Measurements from ENCODE around the gene DNAJA3. TPM values are rescaled to one million over a fixed set of nuclear protein-coding genes. Genes with fewer than 3 reads are reported as not detected.

DNAJA3 gene
- total and polyA plus RNA-seq, 9 of the 15 experiments (the other 6 are each of a cell fraction or from before 2014, with no cell fraction given): 8.1 to 105 (median 79.0) TPM

GRCh38 chr16:4474192-4474961 is 48.7 kb downstream of the DNAJA3 start, which contains the start of gene NMRAL1 (continued):
- TF ChIP-seq BRF2 (IDR thresholded peaks at IDR 0.05; ENCODE audit: borderline replicate concordance, insufficient read depth, insufficient read length) (no peak), GABPB2 (CRISPR knock-in tag; conservative IDR thresholded peaks at IDR 0.05) (no peak), RBM17 (IDR thresholded peaks at IDR 0.05; ENCODE audit: borderline replicate concordance, low read depth, low read length) (no peak), ZNF274 (IDR thresholded peaks at IDR 0.05; ENCODE audit: borderline replicate concordance, low read depth, low read length) (no peak), THRAP3 (IDR thresholded peaks at IDR 0.05; ENCODE audit: borderline replicate concordance) (no peak), NFYB (IDR thresholded peaks at IDR 0.05; ENCODE audit: extremely low read depth, insufficient read length) (peak; percentile 45), HMBOX1 (IDR thresholded peaks at IDR 0.05) (peak; percentile 63; the same call in 1 of the 2 replicates), E4F1 (CRISPR knock-in tag; IDR thresholded peaks at IDR 0.05; ENCODE audit: borderline replicate concordance) (no peak), RBM25 (IDR thresholded peaks at IDR 0.05; ENCODE audit: low read depth, low read length, severe bottlenecking) (peak; percentile 76), FOXM1 (IDR thresholded peaks at IDR 0.05; ENCODE audit: low read depth) (no peak), FOXM1 (CRISPR knock-in tag; IDR thresholded peaks at IDR 0.05; ENCODE audit: low read depth) (no peak), MXI1 (IDR thresholded peaks at IDR 0.05; ENCODE audit: low read depth, low read length) (peak; percentile 89), USF1 (CRISPR knock-in tag; IDR thresholded peaks at IDR 0.05) (peak; percentile 93), ZNF398 (CRISPR knock-in tag; IDR thresholded peaks at IDR 0.05) (no peak), HES1 (IDR thresholded peaks at IDR 0.05; ENCODE audit: low read depth) (no peak), RFX1 (IDR thresholded peaks at IDR 0.05) (no peak), CXXC5 (CRISPR knock-in tag; IDR thresholded peaks at IDR 0.05) (peak; percentile 90), IRF1 (CRISPR knock-in tag; IDR thresholded peaks at IDR 0.05; ENCODE audit: borderline replicate concordance) (no peak)
